ENCODE results near the gene BUB1.
"Not testable (repeated sequence)": the region's sequence is repeated elsewhere in the genome, so short reads cannot be mapped to it uniquely, and the experiment has no call there.

- TF ChIP-seq, protein P1, sequence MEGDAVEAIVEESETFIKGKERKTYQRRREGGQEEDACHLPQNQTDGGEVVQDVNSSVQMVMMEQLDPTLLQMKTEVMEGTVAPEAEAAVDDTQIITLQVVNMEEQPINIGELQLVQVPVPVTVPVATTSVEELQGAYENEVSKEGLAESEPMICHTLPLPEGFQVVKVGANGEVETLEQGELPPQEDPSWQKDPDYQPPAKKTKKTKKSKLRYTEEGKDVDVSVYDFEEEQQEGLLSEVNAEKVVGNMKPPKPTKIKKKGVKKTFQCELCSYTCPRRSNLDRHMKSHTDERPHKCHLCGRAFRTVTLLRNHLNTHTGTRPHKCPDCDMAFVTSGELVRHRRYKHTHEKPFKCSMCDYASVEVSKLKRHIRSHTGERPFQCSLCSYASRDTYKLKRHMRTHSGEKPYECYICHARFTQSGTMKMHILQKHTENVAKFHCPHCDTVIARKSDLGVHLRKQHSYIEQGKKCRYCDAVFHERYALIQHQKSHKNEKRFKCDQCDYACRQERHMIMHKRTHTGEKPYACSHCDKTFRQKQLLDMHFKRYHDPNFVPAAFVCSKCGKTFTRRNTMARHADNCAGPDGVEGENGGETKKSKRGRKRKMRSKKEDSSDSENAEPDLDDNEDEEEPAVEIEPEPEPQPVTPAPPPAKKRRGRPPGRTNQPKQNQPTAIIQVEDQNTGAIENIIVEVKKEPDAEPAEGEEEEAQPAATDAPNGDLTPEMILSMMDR (IDR thresholded peaks at IDR 0.05 in 2 of 3, conservative IDR thresholded peaks at IDR 0.05 in 1 of 3; ENCODE audit: borderline replicate concordance in 1 of 3, insufficient read depth in 1 of 3, low read depth in 2 of 3, low read length in 2 of 3) = not testable (repeated sequence)
- TF ChIP-seq POLR2AphosphoS5 (IDR thresholded peaks at IDR 0.05; ENCODE audit: low read depth, low read length); EZH2 (IDR thresholded peaks at IDR 0.05); ELF1 (IDR thresholded peaks at IDR 0.05; ENCODE audit: borderline replicate concordance, low read depth); POLR2A (IDR thresholded peaks at IDR 0.05; ENCODE audit: borderline replicate concordance, extremely low read depth, insufficient read depth, insufficient read length); CBX3 (IDR thresholded peaks at IDR 0.05; ENCODE audit: low read depth); SP1 (IDR thresholded peaks at IDR 0.05; ENCODE audit: low read depth); EZH2phosphoT487 (IDR thresholded peaks at IDR 0.05; ENCODE audit: borderline replicate concordance); YY1 (IDR thresholded peaks at IDR 0.05; ENCODE audit: extremely low read depth, insufficient replicate concordance, low read depth, low read length); RAD21 (IDR thresholded peaks at IDR 0.05; ENCODE audit: low read depth); SRF (IDR thresholded peaks at IDR 0.05; ENCODE audit: low read depth): not testable (repeated sequence)
- TF ChIP-seq, protein P2, sequence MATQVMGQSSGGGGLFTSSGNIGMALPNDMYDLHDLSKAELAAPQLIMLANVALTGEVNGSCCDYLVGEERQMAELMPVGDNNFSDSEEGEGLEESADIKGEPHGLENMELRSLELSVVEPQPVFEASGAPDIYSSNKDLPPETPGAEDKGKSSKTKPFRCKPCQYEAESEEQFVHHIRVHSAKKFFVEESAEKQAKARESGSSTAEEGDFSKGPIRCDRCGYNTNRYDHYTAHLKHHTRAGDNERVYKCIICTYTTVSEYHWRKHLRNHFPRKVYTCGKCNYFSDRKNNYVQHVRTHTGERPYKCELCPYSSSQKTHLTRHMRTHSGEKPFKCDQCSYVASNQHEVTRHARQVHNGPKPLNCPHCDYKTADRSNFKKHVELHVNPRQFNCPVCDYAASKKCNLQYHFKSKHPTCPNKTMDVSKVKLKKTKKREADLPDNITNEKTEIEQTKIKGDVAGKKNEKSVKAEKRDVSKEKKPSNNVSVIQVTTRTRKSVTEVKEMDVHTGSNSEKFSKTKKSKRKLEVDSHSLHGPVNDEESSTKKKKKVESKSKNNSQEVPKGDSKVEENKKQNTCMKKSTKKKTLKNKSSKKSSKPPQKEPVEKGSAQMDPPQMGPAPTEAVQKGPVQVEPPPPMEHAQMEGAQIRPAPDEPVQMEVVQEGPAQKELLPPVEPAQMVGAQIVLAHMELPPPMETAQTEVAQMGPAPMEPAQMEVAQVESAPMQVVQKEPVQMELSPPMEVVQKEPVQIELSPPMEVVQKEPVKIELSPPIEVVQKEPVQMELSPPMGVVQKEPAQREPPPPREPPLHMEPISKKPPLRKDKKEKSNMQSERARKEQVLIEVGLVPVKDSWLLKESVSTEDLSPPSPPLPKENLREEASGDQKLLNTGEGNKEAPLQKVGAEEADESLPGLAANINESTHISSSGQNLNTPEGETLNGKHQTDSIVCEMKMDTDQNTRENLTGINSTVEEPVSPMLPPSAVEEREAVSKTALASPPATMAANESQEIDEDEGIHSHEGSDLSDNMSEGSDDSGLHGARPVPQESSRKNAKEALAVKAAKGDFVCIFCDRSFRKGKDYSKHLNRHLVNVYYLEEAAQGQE (IDR thresholded peaks at IDR 0.05; ENCODE audit: low read depth) = not testable (repeated sequence)
Measured at GRCh38 chr2:110588520-110588919, 89.3 kb downstream of the BUB1 start.
